Activated CD4-positive, alpha-beta T cell treated with anti-CD3 and anti-CD28 coated beads, Interleukin-2, amount 50 U/mL, for 48 hours (primary cell): Measurements from ENCODE around the gene RGS21.
"Not testable (repeated sequence)": the region's sequence is repeated elsewhere in the genome, so short reads cannot be mapped to it uniquely, and the experiment has no call there.

ENCODE experiments used
- DNase-seq, 2 experiments: peaks; one replicate each; pipeline ENCODE4 v3.0.0-alpha.2; 2020

RGS21 gene, protein sequence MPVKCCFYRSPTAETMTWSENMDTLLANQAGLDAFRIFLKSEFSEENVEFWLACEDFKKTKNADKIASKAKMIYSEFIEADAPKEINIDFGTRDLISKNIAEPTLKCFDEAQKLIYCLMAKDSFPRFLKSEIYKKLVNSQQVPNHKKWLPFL

DNA sequence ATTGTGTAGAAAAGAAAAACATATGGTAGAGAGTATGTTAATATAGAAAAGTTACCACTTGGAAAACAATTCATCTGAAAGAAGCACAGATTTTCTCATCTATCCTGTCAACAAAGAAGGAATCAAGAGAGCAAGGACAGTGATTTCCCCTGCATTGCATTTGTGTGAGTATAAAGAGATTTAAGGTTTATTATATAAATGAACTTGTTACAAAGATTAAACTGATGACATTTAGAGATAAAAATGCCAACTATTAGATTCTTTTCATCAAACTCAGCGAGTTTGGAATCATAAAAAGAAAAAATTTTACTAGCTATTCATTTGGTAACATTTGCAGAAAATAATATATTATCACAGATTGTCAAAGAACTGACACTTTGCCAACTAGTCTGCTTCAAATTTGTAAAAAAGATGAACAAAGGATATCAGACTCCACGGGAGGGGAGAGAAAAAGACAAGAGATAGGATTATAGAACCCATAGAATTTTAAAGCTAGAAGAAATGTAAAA, at the start of gene RGS21:
TSS of gene RGS21 (plus strand) at position 51 of the 509 bp plus-strand sequence. CDS start 26,045 bp downstream, outside the sequence.
- DNase-seq, result no peak

DNA sequence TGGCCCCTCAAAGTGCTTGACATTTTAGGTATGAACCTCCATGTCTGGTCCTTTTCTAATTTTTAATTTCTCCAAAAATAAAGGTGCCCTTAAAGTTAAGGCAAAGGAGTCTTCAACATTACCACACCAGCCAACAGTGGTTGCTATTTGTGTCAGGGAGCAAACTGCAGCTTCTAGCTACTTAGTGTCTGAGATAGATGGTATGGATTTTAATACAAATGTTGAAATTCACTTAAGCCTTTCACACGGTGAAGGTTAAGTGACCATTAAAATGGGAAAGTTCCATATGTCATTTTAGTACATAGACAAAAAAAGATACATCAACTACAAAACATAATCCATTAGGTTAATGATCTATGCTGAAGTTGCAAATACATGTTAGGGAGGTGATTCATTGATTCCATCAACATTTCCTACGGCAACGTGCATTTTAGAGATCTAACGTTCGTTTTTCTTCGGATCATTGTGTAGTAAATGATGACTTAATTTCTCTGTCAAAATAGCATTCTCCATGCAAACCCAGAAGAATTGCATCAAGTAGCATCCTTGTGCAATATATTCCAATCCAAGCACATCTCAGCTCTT, 48.2 kb upstream of the RGS21 start:
- no peak for DNase-seq

DNA sequence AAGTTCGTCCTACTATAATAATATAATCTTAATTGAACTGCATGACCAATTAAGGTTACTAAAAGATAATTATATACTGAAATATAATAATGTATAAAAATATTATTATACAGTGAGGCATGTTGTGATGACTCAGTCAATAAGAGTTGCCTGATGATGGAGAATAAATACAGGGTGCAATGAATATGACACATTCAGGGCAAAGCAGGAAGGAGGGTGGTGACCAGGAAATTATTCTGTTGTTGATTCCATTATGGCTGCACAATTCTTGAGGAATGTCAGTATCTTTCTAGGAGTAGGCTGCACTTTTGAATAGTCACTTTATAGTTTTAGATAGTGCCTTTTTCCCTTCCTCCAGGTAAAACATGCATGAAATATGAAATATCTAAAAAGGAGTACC, 46.4 kb upstream of the RGS21 start:
- DNase-seq, result no peak

DNA sequence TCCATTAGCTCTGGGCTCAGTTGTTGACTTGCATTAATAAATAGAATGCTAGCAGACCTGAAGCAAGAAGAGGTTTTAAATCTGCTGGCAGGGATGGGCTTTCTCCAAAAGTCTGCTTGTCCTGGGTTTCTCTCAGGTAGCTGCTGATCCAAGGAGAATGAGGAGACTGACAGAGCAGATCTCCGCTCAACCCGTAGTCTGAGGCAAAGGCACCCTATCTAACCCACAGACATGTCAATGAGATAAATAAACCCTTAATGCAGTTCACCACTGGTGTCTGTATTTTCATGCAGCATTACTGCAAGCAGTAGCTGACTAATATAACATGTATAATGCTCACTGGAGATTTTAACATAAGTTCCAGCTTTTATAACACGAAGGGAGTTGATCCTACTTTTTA, 44.1 kb upstream of the RGS21 start:
- DNase-seq, result no peak

DNA sequence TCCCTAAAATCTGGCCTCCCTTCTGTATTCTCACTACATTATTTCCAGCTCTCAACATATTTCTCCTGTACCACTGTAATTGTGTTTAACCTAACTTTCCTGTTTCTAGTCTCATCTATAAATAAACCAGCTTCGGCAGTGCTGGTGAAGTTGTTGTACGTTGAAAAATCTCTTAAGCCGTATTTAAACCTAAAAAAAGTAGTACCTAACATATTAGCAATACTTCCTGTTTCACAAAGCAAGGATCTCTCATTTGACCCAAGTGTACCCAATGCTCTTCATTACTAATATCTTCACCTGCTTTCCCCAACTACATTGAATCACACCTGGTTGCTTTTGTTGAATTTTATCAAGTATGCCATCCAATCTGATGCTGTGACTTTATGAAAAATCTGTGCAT, 42.2 kb upstream of the RGS21 start:
- DNase-seq, result no peak

DNA sequence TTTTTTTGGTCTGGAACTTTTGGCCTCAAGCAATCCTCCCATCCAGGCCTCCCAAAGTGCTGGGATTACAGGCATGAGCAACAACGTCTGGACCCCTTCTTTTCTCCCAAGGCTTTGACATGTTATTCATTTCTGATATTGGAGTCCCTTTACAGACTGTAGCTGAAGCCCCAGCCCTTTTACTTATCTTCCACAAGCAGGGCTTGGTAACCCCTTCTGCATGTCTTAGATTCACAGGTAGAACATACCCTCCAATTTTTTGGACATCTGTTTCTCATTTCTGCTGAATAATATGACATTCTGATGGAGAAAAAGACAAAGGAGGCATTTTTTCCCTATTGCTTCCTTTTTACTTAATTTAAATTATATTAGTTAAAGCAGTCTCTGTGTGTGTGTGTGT, 39.2 kb upstream of the RGS21 start:
- DNase-seq, result no peak

DNA sequence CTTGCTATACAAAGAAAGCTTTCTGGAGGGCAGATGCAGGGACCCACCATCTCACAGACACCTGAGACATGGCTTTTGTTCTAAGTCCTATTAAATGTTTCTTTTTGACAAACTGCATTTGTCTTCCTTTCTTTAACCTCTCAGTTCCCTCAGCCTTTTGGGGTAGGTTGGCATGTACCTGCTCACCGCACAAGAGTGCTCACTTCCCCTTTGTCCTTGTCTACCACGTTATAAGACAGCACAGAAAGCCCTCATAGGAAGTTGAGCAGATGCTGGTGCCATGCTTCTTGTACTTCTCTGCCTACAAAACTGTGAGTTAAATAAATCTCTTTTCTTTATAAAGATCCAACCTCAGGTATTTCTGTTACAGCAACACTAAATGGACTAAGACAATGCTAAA, 31.9 kb upstream of the RGS21 start:
- no peak for DNase-seq

DNA sequence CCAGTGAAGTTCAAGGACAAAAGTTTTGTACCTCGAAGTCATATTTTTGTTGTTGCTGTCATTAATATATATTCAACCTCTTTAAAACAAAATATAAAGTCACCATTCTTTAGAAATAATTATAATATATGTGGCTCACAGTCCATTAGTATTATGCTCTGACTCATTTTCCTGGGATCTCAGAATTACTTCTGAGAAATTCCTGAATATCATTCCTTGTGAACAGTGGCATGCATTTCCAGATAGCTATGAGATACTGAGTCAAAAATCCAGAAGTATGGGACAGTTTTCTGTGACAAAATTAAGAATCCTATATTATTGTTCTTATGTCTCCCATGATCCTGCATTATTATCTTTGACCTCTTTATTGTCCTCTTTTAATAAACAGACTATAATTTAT, 13.8 kb upstream of the RGS21 start:
- no peak for DNase-seq

DNA sequence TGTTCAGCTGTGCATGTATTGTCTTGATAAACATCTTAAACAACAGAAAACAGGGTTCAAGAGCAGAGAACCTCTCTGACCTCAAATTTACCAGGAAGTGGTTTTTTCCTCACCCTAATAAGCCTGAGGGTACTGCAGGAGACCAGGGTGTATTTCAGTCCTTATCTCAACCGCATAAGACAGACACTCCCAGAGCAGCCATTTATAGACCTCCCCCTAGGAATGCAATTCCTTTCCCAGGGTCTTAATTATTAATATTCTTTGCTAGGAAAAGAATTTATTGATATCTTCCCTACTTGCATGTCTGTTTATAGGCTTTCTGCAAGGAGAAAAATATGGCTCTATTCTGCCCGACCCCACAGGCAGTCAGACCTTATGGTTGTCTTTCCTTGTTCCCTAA, 8.5 kb upstream of the RGS21 start:
- not testable (repeated sequence) for DNase-seq

DNA sequence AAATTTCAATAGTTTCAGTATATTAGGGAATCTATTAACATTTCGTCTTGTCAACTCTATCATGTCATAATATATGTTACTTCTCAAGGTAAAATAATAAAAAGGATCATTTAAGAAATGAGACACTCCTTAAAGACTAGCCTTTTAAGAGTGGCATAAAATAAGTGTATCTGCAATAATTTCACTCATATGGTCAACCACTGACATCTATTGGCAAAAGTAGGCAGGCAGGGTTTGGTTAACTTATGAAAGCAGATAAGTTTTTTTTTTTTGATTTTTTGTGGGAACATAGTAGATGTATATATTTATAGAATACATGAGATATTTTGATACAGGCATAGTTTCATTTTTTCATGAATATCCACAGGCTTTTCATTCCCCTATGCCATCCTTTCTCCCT, 5.5 kb upstream of the RGS21 start:
- DNase-seq, result no peak

DNA sequence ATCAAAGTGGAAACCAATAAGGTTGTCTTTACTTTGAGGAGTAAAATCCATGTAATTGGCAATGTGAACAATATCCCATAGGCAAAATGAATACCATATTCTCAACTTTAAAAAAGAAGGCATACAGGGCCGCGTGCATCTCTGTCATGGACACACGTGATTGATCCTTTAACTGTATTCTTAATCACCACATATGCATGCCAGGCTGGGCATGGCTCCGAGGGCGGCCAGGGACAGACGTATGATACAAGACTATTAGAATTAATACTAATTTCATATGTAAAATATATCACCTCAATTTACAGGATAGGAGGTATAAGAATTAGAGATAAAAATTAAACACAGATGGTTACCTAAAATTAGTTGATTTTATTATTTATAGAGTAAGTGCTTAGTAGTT, 11.2 kb downstream of the RGS21 start:
- no peak for DNase-seq

DNA sequence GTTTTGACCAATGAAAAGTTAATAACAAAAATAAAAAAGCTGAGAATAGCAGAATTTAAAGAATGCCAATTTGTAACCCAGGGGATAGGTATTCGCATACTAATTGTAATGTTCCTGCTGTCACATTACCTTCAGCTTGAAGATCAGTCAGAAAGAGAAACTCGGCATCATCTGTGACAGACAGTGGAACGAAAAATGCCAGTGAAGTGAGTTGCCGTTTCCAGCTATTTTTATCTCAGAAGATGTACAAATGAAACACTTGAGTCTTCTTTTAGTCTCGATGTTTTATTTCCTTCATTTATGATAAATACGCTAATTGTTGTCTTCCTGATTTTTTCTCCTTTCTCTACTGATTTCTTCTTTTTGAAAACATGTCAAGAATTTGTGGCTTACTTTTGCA, 26.1 kb downstream of the RGS21 start:
- no peak for DNase-seq

DNA sequence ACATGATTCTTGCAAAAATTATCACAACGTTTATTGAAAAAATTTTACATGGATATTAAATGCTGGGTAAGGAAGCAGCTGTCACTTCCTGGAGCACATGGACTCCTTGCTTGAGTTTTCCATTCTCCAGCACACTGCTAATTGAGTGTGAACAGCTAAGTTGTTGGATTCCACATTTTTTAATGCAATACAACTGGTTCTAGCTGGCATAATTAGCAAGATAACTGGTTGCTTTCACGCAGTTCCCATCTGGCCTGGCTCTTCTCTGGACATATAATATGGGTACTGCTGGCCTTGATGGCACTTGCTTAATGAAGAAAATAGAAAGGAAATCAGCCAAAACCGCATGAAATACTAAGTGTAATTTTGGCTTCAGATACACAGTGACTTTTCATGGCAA, 26.6 kb downstream of the RGS21 start:
- no peak for DNase-seq

DNA sequence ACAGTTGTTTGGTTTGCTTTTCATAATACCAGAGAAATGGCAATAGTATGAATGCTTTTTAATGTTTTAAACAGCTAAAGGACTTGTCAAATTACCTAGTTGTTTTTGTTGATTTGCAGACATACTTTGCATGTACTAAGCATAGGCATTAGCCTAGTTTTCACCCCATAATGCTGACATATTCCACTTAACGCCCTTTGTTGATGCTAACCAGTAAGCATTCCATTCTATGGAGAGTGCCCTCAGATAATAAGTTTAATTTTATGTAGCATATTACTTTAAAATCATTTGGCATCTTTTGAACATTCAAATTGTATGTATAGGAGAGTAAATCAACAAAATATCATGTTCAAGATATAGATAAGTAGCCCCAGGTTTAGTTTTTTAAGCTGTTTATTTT, 32.5 kb downstream of the RGS21 start:
- no peak for DNase-seq

DNA sequence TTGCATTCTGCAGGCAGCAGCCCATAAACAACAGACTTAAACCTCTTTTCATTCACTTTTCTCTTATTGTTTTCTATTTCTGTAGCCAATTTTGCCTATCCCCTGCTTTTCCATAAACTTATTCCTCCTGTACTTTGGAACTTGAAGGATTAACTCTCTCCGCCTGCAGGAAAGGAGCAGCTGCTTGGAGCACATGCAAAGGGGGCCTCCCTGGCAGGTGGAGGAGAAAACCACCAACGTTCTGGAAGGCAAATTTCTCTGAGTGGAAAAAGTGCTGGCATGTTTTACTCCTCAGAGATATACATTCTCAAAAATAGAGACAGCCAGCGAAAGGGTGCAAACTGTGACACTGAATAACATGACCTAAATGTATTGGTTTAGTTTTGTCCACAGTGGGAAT, 33.6 kb downstream of the RGS21 start:
- no peak for DNase-seq

DNA sequence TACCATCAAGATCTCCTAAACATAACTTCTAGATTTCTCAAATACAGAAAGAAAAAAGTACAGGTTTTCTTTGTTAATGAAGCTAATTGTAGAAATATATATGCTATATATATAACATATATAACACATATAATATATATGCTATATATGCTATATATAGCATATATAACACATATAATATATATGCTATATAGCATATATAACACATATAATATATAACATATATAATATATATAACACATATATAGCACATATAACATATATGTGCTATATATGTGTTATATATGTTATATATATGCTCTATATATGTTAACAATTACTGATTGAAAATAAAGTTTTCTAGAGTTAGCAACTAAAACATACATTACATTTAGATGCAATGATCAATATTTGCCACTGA, 34.8 kb downstream of the RGS21 start:
- DNase-seq, result no peak

DNA sequence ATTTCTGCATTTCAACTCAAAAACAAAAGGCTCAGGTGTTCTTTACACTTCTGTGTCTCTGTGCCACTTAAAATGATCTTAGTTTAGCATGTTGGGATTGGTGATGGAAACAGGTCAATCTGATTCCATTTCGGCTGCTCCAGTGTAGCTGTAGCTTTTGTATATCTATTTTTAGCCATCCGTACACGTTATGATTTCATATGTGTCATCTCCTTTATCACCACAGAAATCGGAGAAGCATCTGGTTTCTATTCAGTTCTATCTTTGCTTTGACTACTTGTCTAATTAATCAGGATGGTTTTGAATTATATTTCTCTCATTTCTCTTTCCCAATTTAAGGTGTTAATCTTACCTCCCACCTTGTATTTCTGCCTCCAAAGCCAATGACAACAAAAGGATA, 41.1 kb downstream of the RGS21 start:
- no peak for DNase-seq

DNA sequence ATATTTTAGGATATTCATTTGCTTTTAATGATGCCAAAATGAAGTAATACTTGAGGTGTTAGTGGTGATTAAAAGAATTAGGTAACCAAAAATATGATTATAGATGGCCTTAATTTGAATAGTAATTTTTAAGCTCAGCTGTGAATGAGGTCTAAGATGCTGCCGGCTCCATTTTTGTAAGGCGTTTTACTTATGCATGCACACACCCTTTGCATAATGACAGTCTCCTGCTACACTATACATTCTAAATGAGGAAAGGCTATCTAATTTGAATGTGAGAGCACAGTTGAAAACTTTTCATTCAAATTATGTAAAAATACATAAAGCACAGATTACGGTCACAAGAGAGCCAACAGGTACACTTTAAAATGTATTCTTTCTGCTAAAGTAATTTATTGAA, 41.6 kb downstream of the RGS21 start:
- no peak for DNase-seq

DNA sequence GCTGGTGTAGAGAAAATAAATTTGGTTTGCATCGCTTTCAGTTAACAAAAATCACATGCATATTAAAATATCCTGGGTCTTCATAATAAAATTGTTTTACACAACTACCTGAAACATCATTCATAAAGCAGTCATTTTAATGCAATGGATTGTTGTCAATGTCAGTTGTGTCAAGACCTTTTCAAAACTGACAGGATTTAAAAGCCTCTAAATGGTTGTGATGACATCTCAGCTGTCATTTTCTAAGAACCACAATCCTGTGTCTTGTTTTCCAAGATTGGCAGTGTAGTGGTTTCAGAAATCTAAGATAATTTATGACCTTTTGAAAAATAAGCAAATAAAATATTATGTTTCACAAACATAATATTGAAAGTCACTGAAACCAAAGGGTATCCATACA, 42.0 kb downstream of the RGS21 start:
- DNase-seq, result no peak

DNA sequence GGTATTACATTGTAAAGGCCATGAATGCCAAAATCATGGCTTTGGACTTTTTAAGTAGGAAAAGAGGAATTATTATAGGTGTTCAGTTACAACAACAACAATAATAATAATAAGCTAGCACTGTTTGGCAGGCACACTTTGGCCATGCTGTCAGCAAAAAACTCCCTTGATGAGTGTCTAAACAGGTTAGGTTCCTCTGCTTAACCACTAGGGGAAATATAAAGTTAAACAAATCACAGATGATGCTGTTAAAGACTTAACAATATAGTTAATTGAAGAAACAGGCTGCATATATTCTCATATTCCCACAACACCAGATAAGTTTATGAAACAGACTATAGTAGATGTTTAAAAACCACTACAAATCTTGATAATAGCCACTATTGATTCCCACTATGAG, 46.4 kb downstream of the RGS21 start:
- no peak for DNase-seq

DNA sequence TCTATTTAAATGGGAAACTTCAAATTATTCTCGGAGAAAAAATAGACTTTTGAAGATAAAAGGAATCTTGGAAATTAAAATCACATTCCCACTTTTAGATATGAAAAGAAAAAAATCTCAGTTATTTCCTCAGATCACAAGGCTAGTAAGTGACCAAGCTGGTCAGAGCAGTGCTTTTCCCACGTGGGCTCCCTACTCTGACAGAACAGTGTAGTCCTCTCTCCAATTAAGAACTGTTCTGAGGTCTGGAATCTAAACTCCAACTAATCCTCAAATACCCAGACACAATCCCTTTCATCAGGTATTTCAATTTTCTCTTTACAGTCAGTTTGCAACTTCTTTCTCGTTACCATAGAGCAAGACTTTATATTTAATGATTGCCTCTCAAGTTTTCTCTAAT, 50.6 kb downstream of the RGS21 start:
- DNase-seq, result no peak

DNA sequence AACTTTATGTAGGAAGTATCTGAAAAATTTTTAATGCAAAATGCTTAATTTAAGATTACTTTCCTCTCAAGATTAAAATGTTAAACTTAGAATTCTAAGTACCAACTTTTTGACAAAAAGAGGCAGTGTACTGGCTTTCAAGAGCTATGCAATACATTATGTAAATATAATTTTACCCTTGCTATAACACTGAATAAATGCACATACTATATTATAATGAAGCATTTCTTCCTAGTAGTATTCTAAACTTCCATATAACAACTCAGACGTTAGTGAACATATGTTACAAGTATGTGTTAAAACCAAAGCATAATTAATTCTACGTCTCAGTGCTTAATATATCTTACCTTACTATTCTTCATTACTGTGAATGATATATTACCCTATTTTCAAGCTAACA, 58.5 kb downstream of the RGS21 start:
- DNase-seq, result no peak

DNA sequence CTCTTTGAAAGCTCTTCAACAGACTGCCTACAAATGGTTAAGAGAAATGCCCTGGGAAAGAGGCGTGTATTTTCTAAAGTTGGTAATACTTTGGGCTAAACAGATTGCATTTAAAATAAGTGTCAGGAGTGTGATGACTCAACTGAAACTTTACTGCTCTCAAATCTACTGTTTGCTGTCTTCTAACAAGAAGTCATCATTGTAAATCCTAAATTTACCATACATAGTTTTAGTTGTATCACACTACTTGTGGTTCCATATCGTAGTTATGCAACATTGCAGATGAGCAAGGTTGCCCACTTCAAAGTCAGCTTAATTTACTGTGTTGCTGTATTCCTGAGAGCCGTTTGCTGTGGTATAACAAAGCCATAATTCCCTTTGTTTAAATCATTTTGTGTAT, 59.6 kb downstream of the RGS21 start:
- no peak for DNase-seq

DNA sequence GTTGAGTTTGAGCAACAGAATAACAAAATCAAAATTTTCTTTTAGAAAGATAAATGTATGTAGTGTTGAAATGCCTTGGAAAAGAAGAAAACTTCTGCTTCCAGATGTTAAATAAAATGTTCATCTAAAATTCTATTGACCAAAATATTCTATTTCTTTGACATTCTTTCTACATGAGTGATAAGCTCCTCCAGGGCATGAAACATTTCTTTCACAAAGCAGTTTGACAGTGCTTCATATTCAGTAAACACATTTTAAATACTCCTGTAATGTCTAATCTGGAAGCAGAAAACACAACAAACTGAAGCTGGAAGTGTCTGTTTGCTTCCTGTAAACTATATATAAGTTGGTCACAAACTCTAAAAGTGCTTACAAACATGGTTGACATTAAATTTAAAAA, 61.5 kb downstream of the RGS21 start:
- no peak for DNase-seq

DNA sequence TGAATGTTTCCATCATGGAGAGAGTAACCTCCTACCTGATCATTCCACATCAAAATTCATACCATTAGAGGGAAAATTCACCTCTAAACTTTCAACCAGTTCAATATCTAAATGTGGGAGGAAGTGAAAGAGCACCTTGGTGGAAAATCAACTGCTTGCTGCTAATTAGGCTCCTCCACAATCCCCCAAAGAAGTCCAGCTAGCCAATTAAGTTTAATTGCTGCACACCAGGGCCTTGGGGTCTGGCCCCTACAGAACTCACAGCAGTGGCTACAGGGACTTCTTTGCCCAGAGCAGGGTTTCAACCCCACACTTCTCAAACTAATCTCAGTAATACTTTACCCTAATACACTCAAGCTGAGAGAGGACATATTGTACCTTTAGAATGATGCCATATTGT, 62.1 kb downstream of the RGS21 start:
- no peak for DNase-seq
